Mononuclear cell (primary cell): ENCODE results near the gene ZNF429. TPM values are rescaled to one million over a fixed set of nuclear protein-coding genes. Genes with fewer than 3 reads are reported as not detected.
"Not testable (repeated sequence)": the region's sequence is repeated elsewhere in the genome, so short reads cannot be mapped to it uniquely, and the experiment has no call there.

ENCODE experiments used
- H3K27me3 ChIP-seq: 2 replicates; pipeline ENCODE4 v1.6.0; 2011; ENCODE audit warnings: low read length, control low read depth; ENCODE audit not compliant: insufficient read depth
- H3K4me1 ChIP-seq: 2 replicates; pipeline ENCODE4 v1.5.1; 2011; ENCODE audit warnings: mild to moderate bottlenecking, low read length, control low read depth; ENCODE audit not compliant: insufficient read depth
- H3K4me3 ChIP-seq: 2 replicates; pipeline ENCODE4 v1.5.1; 2011; ENCODE audit warnings: mild to moderate bottlenecking, low read length, moderate library complexity
- H3K9me3 ChIP-seq: 2 replicates; pipeline ENCODE4 v1.5.1; 2011; ENCODE audit warnings: low read depth, mild to moderate bottlenecking, control low read depth, low read length
- total RNA-seq: library from RNA; depleted of rRNA; stranded (reverse); fragments of >200 nt; gene quantifications from one replicate; pipeline ENCODE4 v1.2.3, GENCODE V29; 2012

The ZNF429 gene
- total RNA-seq, 1 donor = 8.4 TPM

GRCh38 chr19:21593502-21593901, 88.1 kb downstream of the ZNF429 start:
- H3K27me3 ChIP-seq = no peaks in the 10 kb centered on the region
- H3K4me3 ChIP-seq = no peak overlapping the region
- H3K9me3 ChIP-seq = no peaks in the 10 kb centered on the region
- H3K4me1 ChIP-seq = peaks cover 15% of the 10 kb centered on the region

- Histone ChIP-seq H3K4me3 (no peak overlapping the region), H3K4me1 (peaks cover 15% of the 10 kb centered on the region), H3K9me3 (no peaks in the 10 kb centered on the region), H3K27me3 (no peaks in the 10 kb centered on the region)
Observed at GRCh38 chr19:21593934-21594820, 88.8 kb downstream of the ZNF429 start.

GRCh38 chr19:21595185-21595584, 89.8 kb downstream of the ZNF429 start:
- Histone ChIP-seq H3K9me3 (no peaks in the 10 kb centered on the region), H3K27me3 (no peaks in the 10 kb centered on the region), H3K4me3 (no peak overlapping the region), H3K4me1 (peaks cover 15% of the 10 kb centered on the region)

GRCh38 chr19:21602082-21602658, 96.8 kb downstream of the ZNF429 start:
- Histone ChIP-seq H3K27me3 (no peaks in the 10 kb centered on the region), H3K4me1 (peaks cover 18% of the 10 kb centered on the region), H3K4me3 (no peak overlapping the region), H3K9me3 (no peaks in the 10 kb centered on the region)

- H3K27me3 ChIP-seq, H3K4me3 ChIP-seq, H3K9me3 ChIP-seq: not testable (repeated sequence)
- H3K4me1 ChIP-seq = peaks cover 18% of the 10 kb centered on the region
Observed at GRCh38 chr19:21602659-21603430, 97.4 kb downstream of the ZNF429 start.

GRCh38 chr19:21603431-21604231, 98.2 kb downstream of the ZNF429 start:
- H3K27me3 ChIP-seq = no peaks in the 10 kb centered on the region
- H3K9me3 ChIP-seq = no peaks in the 10 kb centered on the region
- peaks cover 18% of the 10 kb centered on the region for H3K4me1 ChIP-seq
- H3K4me3 ChIP-seq = no peak overlapping the region

GRCh38 chr19:21604351-21604926, 99.0 kb downstream of the ZNF429 start:
- peak overlapping the region; percentile 55 for H3K4me3 ChIP-seq
- H3K4me1 ChIP-seq = peaks cover 18% of the 10 kb centered on the region
- no peaks in the 10 kb centered on the region for H3K9me3 ChIP-seq
- no peaks in the 10 kb centered on the region for H3K27me3 ChIP-seq

Other genes with a start within 250 kb of the ZNF429 start
- gene ZNF708, start 176.2 kb upstream of the ZNF429 start, total RNA-seq = 33.4 TPM
- 4.2 TPM for gene ZNF738, start 146.6 kb upstream of the ZNF429 start, total RNA-seq
- 71.2 TPM for gene ZNF493, start 108.5 kb upstream of the ZNF429 start, total RNA-seq